HUES64 (cell line): ENCODE measurements around the gene MAP1S.

Experiments used
- H3K27ac ChIP-seq: 2 replicates; pipeline ENCODE4 v1.7.0; 2013; ENCODE audit warnings: low read depth, low read length, inconsistent platforms
- H3K27me3 ChIP-seq: 2 replicates; pipeline ENCODE4 v1.6.1; 2013; ENCODE audit warnings: mild to moderate bottlenecking, low read length; ENCODE audit not compliant: insufficient read depth
- H3K36me3 ChIP-seq: 2 replicates; pipeline ENCODE4 v1.6.1; 2013; ENCODE audit warnings: mild to moderate bottlenecking, low read length; ENCODE audit not compliant: insufficient read depth
- H3K4me1 ChIP-seq: 2 replicates; pipeline ENCODE4 v1.6.1; 2013; ENCODE audit warnings: mild to moderate bottlenecking, low read length, moderate library complexity; ENCODE audit not compliant: insufficient read depth
- H3K4me3 ChIP-seq: 2 replicates; pipeline ENCODE4 v1.5.1; 2013; ENCODE audit warnings: mild to moderate bottlenecking, low read length, moderate library complexity
- H3K9ac ChIP-seq: 2 replicates; pipeline ENCODE4 v1.6.1; 2013; ENCODE audit warnings: mild to moderate bottlenecking, low read depth, low read length
- H3K9me3 ChIP-seq: 2 replicates; pipeline ENCODE4 v1.6.1; 2013; ENCODE audit warnings: low read depth, low read length; ENCODE audit not compliant: insufficient read depth
- WGBS: fragments of 150-250, 120-280 bp; methylation state at CpG from one replicate; pipeline ENCODE4 v1.1.7; 2013; ENCODE audit warnings: missing lambda C conversion rate; 5-methylcytosine and 5-hydroxymethylcytosine counted together

The MAP1S gene

GRCh38 chr19:17725422-17726078 is 6.3 kb downstream of the MAP1S start:
- H3K4me1 ChIP-seq, result peaks cover under 1% of the 10 kb centered on the region; the same call in 1 of the 2 replicates
- H3K9me3 ChIP-seq, result no peaks in the 10 kb centered on the region
- no peak overlapping the region for H3K27ac ChIP-seq
- WGBS, result 93% methylated on average over 20 of the region's 21 CpGs
- peaks cover 84% of the 10 kb centered on the region for H3K36me3 ChIP-seq
- no peak overlapping the region for H3K9ac ChIP-seq
- H3K4me3 ChIP-seq, result no peak overlapping the region
- H3K27me3 ChIP-seq, result no peaks in the 10 kb centered on the region

DNA sequence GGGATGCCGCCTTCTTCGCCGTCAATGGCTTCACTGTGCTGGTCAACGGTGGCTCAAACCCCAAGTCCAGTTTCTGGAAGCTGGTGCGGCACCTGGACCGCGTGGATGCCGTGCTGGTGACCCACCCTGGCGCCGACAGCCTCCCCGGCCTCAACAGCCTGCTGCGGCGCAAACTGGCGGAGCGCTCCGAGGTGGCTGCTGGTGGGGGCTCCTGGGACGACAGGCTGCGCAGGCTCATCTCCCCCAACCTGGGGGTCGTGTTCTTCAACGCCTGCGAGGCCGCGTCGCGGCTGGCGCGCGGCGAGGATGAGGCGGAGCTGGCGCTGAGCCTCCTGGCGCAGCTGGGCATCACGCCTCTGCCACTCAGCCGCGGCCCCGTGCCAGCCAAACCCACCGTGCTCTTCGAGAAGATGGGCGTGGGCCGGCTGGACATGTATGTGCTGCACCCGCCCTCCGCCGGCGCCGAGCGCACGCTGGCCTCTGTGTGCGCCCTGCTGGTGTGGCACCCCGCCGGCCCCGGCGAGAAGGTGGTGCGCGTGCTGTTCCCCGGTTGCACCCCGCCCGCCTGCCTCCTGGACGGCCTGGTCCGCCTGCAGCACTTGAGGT is 7.0 kb downstream of the MAP1S start:
- H3K27me3 ChIP-seq, result no peaks in the 10 kb centered on the region
- H3K4me1 ChIP-seq, result no peaks in the 10 kb centered on the region
- no peaks in the 10 kb centered on the region for H3K9me3 ChIP-seq
- H3K4me3 ChIP-seq, result no peak overlapping the region
- WGBS, result 97% methylated on average over 59 of the region's 59 CpGs
- H3K9ac ChIP-seq, result no peak overlapping the region
- H3K36me3 ChIP-seq, result peaks cover 91% of the 10 kb centered on the region
- H3K27ac ChIP-seq, result no peak overlapping the region

- Histone ChIP-seq H3K36me3 (peaks cover 89% of the 10 kb centered on the region), H3K9me3 (no peaks in the 10 kb centered on the region), H3K27ac (no peak overlapping the region), H3K9ac (no peak overlapping the region), H3K27me3 (no peaks in the 10 kb centered on the region), H3K4me3 (no peak overlapping the region), H3K4me1 (no peaks in the 10 kb centered on the region)
- 94% methylated on average over 62 of the region's 62 CpGs for WGBS
Observed at GRCh38 chr19:17726964-17727773, 7.9 kb downstream of the MAP1S start.

DNA sequence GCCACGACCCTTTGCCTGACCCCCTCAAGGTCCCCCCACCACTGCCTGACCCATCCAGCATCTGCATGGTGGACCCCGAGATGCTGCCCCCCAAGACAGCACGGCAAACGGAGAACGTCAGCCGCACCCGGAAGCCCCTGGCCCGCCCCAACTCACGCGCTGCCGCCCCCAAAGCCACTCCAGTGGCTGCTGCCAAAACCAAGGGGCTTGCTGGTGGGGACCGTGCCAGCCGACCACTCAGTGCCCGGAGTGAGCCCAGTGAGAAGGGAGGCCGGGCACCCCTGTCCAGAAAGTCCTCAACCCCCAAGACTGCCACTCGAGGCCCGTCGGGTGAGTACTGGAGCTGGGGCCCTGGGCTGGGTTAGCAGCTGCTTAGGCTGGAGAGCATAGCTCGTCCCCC is 8.6 kb downstream of the MAP1S start:
- Histone ChIP-seq H3K4me3 (no peak overlapping the region), H3K9ac (no peak overlapping the region), H3K27me3 (no peaks in the 10 kb centered on the region), H3K36me3 (peaks cover 92% of the 10 kb centered on the region), H3K9me3 (no peaks in the 10 kb centered on the region), H3K4me1 (no peaks in the 10 kb centered on the region), H3K27ac (no peak overlapping the region)
- WGBS, result 96% methylated on average over 19 of the region's 19 CpGs

DNA sequence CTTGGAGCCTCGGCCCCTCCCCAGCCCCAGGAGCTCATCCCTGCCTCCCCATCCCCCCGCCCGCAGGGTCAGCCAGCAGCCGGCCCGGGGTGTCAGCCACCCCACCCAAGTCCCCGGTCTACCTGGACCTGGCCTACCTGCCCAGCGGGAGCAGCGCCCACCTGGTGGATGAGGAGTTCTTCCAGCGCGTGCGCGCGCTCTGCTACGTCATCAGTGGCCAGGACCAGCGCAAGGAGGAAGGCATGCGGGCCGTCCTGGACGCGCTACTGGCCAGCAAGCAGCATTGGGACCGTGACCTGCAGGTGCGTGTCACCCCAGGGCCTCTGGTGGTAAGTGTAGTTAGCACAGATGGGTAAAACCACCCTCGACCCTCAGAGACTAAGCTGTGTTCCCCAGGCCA is 13.8 kb downstream of the MAP1S start:
- no peaks in the 10 kb centered on the region for H3K4me1 ChIP-seq
- H3K4me3 ChIP-seq, result no peak overlapping the region
- H3K9me3 ChIP-seq, result no peaks in the 10 kb centered on the region
- peaks cover 75% of the 10 kb centered on the region for H3K36me3 ChIP-seq
- 96% methylated on average over 22 of the region's 22 CpGs for WGBS
- H3K27ac ChIP-seq, result no peak overlapping the region
- H3K27me3 ChIP-seq, result no peaks in the 10 kb centered on the region
- H3K9ac ChIP-seq, result no peak overlapping the region

- no peak overlapping the region for H3K27ac ChIP-seq
- 96% methylated on average over 16 of the region's 16 CpGs for WGBS
- H3K9ac ChIP-seq, result no peak overlapping the region
- no peaks in the 10 kb centered on the region for H3K27me3 ChIP-seq
- no peak overlapping the region for H3K4me3 ChIP-seq
- H3K9me3 ChIP-seq, result no peaks in the 10 kb centered on the region
- no peaks in the 10 kb centered on the region for H3K4me1 ChIP-seq
- H3K36me3 ChIP-seq, result peaks cover 66% of the 10 kb centered on the region
Observed at GRCh38 chr19:17734146-17734545, 14.9 kb downstream of the MAP1S start.

DNA sequence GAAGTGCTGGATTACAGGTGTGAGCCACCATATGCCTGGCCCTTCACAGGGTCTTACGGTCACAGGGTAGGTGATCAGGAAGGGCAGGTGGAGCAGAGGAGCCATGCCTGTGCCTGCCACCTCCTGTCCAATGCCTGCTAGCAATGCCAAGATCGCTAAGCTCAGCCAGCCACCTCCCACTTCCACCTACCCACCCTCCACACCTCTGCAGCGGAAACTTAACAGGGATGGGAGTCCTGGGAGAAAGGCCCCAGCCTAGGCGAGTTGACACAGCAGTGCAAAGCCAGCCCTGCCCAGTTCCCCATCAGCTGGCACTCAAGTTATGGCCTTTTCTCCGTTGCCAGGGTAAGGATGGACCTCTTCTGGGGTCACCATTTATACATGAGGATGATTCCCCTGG is 16.1 kb downstream of the MAP1S start:
- no peaks in the 10 kb centered on the region for H3K27me3 ChIP-seq
- H3K27ac ChIP-seq, result no peak overlapping the region
- no peak overlapping the region for H3K4me3 ChIP-seq
- no peaks in the 10 kb centered on the region for H3K9me3 ChIP-seq
- WGBS, result 87% methylated on average over 5 of the region's 5 CpGs
- peaks cover 55% of the 10 kb centered on the region for H3K36me3 ChIP-seq
- H3K4me1 ChIP-seq, result no peaks in the 10 kb centered on the region
- no peak overlapping the region for H3K9ac ChIP-seq

DNA sequence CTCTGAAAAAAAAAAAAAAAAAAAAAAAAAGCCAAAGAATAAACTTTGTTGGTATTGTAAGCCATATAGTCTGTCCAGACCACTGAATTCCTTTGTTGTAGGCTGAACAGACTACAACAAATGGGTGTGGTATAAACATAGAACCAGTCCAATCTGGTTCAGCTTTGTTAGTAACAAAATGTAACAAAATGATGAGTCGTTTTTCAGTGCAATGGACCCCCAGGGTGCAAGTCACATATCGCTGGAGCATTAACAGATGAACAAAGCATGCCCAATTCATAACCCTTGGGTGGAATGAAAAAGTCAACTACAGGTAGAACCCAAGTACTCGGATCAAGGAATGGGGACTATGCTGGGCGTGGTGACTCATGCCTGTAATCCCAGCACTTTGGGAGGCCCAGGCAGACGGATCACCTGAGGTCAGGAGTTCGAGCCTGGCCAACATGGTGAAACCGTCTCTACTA is 18.4 kb downstream of the MAP1S start:
- Histone ChIP-seq H3K27me3 (no peaks in the 10 kb centered on the region), H3K36me3 (peaks cover 34% of the 10 kb centered on the region), H3K9ac (no peak overlapping the region), H3K9me3 (peaks cover 9% of the 10 kb centered on the region), H3K4me3 (no peak overlapping the region), H3K27ac (no peak overlapping the region), H3K4me1 (no peaks in the 10 kb centered on the region)
- 94% methylated on average over 7 of the region's 7 CpGs for WGBS

GRCh38 chr19:17739121-17739875 is 20.0 kb downstream of the MAP1S start:
- Histone ChIP-seq H3K27ac (no peak overlapping the region; the same call in 1 of the 2 replicates), H3K9me3 (peaks cover 9% of the 10 kb centered on the region), H3K4me1 (no peaks in the 10 kb centered on the region), H3K9ac (no peak overlapping the region), H3K4me3 (no peak overlapping the region), H3K27me3 (no peaks in the 10 kb centered on the region), H3K36me3 (peaks cover 19% of the 10 kb centered on the region)
- 72% methylated on average over 18 of the region's 18 CpGs for WGBS

DNA sequence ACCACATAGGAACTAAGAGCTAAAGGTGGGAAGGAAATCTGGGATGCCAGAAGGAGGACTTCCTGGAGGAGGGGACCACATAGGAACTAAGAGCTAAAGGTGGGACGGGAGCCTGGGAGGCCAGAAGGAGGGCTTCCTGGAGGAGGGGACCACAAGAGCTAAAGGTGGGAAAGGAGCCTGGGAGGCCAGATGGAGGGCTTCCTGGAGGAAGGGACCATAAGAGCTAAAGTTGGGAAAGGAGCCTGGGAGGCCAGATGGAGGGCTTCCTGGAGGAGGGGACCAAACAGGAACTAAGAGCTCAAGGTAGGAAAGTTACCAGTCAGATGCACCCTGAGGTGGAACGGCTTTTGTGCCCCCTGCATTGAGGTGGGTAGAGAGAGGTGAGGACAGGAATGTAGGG is 22.2 kb downstream of the MAP1S start:
- Histone ChIP-seq H3K9ac (no peak overlapping the region), H3K4me3 (no peak overlapping the region), H3K27ac (no peak overlapping the region), H3K27me3 (no peaks in the 10 kb centered on the region), H3K4me1 (no peaks in the 10 kb centered on the region), H3K9me3 (peaks cover 9% of the 10 kb centered on the region), H3K36me3 (peaks cover 4% of the 10 kb centered on the region)
- 84% methylated on average over 2 of the region's 2 CpGs for WGBS
